ENCODE measurements around the gene UMODL1.

UMODL1 gene

GRCh38 chr21:42040411-42041180 lies 30.5 kb upstream of the UMODL1 start:
- DNase-seq: no peak

DNA sequence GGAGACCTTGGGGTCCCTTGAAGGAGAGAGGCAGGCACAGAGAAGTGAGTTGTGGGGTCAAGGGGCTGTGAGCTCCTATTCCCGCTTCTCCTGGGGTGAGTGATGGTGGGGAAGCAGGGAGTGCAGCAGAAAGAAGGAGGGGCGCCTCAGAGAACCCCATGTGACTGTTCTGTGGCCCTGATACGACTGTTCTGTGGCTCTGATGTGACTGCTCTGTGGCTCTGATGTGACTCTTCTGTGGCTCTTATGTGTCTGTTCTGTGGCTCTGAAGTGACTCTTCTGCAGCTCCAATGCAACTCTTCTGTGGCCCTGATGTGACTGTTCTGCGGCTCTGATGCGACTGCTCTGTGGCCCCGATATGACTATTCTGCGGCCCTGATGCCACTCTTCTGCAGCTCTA lies 29.9 kb upstream of the UMODL1 start:
- DNase-seq: no peak

DNA sequence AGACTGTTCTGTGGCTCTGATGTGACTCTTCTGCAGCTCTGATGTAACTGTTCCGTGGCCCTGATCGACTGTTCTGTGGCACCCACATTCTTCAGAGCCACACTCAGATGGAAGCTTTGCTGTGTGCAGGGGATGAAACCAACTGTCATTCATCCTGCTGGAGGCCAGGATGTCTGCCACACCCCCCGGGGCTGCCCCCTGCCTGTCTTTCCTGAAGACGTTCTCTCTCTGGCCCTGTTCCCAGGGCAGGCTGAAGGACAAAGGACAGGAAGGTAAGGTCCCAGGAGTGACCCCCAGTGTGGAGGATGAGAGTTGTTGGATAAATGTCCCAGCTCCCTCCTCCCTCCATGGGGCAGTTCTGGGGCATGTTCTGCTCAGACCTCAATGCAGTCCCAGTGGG lies 29.4 kb upstream of the UMODL1 start:
- no peak for DNase-seq

- DNase-seq: no peak
Measured at GRCh38 chr21:42042651-42043050, 28.5 kb upstream of the UMODL1 start.

GRCh38 chr21:42043201-42043895 lies 27.8 kb upstream of the UMODL1 start:
- no peak for DNase-seq

DNA sequence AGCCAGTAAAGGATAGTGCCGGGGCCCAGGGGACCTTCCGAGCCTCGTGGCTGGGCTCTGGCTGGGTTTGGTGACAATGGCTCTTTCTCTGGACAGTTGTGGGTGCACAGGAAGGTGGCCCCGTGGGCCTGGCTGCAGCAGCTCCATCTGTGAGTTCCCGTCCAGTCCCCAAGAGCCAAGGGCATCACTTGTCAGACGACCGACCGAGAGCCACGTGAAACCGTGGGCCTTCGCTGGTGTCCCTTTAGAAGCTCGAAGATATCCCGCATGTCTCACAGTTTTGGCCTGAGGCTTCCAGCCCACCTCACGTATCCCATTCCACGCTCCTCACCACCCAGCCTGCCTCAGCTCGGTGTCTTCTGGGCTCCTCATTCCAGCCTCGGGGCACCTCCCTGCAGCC lies 27.2 kb upstream of the UMODL1 start:
- DNase-seq: no peak

- no peak for DNase-seq
Measured at GRCh38 chr21:42044871-42045495, 26.1 kb upstream of the UMODL1 start.

- no peak for DNase-seq
Measured at GRCh38 chr21:42047821-42048613, 23.1 kb upstream of the UMODL1 start.

- no peak for DNase-seq
Measured at GRCh38 chr21:42048870-42049577, 22.1 kb upstream of the UMODL1 start.

- no peak for DNase-seq
Measured at GRCh38 chr21:42049578-42050430, 21.3 kb upstream of the UMODL1 start.

DNA sequence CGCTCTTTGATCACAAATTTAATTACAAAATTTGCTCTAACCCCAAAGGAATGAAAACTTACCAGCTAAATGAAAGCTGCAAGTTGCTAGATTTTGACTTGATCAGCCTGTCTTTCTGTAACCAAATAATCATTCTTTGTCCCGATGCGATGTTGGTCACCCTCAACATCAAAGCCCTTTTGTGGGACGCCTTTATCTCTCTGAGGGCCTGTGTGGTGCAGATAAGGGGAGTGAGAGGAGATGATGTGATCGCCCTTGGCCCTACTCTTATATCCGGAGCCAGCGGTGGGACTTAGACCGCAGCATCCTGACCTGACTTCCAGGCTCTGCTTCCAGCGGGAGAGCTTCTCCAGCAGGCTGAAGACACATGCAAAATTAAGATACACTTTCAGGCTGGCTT lies 19.3 kb upstream of the UMODL1 start:
- DNase-seq: no peak

DNA sequence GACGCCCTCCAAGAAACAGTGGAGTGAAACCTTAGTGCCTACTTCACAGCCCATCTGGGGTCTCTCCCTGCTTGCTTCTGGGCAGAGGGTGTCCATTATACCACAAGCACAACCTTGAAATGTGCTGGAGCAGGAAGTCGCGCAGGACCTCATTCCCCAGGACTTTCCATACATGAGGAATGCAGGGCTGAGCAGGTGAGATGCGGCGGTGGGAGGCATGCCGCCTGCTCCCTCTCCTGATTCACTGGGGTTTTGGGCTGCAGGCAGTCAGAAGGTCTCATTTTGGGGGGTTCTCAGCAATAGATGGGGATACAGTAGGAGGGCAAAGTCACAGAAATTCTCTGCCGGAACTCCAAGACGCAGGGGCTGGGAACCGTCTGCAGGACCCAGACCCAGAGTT lies 15.7 kb upstream of the UMODL1 start:
- DNase-seq: no peak

- no peak for DNase-seq
Measured at GRCh38 chr21:42056468-42056867, 14.6 kb upstream of the UMODL1 start.

DNA sequence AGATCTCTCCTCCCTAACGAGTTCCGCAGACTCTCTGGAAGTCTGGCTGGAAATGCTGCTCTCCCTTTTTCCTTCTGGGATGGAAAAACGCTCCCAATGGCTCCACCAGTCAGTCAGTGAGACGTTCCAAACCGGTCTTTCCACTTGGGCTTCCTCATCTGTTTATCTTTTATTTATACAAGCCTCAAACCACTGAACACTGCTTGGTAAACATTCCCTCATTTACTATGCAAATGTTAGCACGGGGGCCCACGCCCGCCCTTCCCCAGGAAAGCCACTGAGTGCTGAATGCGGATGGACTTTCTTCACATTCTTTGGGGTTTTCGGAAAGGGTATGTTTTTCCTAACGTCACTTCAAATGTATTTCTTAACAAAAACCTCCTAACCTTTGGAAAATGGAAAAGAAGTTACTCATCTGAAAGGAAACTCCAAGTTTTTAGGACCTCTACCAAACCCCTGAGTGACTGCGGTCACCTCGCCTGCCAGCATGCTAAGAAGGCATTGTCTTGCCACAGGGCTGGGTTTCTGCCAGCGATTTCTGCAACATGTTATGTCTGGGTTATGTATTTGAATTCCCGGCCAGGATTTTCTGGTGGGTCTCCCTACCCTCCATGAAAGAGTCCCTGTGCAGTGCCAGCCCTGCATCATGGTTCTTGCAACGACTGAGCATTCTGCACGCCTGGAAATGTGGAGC lies 14.0 kb upstream of the UMODL1 start:
- DNase-seq: no peak

DNA sequence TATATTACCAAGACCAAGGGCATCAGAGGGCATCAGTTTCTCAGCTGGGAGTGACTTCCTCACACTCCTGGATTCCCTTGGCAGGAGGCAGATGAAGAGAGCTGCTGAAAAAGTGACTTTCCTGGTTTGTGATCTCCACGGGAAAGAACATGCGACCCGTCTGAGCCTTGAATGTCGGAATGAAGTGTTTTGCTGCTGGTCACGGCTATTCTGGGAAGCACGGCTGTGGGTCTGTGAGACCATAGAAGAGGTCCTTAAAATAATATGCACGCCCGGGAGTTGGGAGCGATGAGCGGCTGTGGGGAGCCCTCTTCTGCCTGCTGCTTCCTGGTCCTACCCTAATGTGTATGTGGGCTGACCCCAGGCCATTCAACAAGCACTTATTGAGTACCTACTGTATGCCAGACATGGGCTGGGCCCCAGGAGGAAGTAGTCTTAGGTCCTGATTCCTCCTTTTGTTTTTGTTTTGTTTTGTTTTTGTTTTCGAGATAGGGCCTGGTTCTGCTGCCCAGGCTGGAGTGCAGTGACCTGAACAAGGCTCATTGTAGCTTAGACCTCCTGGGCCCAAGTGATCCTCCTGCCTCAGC lies 13.2 kb upstream of the UMODL1 start:
- no peak for DNase-seq

GRCh38 chr21:42058631-42059111 lies 12.4 kb upstream of the UMODL1 start:
- DNase-seq: no peak

GRCh38 chr21:42059141-42059540 lies 12.0 kb upstream of the UMODL1 start:
- DNase-seq: no peak

GRCh38 chr21:42059721-42060120 lies 11.4 kb upstream of the UMODL1 start:
- DNase-seq: no peak

GRCh38 chr21:42060166-42060565 lies 11.0 kb upstream of the UMODL1 start:
- DNase-seq: no peak

DNA sequence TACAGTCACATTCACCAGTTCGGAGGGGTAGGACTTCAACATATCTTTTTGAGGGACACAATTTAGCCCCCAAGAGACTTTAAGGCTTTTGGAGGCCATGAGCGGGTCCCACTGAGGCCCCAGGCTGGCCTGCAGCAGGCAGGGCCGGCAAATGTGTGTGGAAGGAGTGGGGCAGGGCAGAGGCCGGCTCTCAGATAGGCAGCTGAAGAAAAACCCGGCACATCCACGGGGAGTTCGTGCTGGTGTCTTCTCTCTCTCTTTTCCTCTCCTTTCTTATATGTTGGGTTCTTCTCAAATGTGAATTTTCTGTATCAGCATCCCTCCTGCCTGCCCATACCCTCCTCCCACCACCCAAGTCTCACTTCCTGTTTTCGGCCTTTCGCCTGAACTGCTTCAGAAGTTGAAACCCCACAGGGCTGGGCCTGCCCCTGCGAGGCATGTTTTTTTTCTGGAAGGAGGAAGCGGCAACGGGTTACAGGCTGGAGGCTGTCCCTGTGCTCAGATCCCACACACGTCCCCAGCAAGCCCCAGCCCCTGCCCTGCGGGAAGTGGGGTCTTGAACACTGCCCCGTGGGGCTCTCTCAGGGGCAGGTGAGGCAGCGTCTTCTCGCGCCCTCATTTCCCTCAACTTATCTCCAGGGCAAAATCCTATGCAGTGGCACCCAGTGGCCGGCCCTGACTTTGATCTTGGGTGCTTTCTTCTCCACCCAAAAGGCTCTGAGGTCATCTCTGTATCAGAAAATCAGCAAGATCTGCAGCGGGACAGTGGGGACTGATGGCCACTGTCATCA lies 9.7 kb upstream of the UMODL1 start:
- DNase-seq: no peak
